Measurements from ENCODE around the gene SLC44A1.

DNA sequence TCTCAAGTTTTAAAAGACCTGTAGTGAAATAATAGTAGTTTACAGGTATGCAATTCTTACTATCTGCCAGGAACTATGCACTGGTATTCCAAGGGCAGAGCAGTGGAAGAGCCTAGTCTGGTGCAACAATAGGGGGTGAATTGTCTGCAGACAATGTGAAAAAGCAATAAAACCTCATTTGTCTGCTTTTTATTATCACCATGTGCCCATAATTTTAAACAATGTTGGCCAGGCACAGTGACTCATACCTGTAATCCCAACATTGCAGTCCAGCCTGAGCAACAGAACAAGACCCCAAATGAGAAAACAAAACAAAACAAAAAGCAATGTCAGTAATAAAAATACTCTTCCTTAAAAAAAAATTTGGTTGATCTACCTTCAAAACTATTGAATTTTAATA is 12.2 kb upstream of the SLC44A1 start:
- TF ChIP-seq, protein P1, sequence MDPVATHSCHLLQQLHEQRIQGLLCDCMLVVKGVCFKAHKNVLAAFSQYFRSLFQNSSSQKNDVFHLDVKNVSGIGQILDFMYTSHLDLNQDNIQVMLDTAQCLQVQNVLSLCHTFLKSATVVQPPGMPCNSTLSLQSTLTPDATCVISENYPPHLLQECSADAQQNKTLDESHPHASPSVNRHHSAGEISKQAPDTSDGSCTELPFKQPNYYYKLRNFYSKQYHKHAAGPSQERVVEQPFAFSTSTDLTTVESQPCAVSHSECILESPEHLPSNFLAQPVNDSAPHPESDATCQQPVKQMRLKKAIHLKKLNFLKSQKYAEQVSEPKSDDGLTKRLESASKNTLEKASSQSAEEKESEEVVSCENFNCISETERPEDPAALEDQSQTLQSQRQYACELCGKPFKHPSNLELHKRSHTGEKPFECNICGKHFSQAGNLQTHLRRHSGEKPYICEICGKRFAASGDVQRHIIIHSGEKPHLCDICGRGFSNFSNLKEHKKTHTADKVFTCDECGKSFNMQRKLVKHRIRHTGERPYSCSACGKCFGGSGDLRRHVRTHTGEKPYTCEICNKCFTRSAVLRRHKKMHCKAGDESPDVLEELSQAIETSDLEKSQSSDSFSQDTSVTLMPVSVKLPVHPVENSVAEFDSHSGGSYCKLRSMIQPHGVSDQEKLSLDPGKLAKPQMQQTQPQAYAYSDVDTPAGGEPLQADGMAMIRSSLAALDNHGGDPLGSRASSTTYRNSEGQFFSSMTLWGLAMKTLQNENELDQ (CRISPR knock-in tag; IDR thresholded peaks at IDR 0.05; ENCODE audit: borderline replicate concordance), result no peak
- TF ChIP-seq, protein P2, sequence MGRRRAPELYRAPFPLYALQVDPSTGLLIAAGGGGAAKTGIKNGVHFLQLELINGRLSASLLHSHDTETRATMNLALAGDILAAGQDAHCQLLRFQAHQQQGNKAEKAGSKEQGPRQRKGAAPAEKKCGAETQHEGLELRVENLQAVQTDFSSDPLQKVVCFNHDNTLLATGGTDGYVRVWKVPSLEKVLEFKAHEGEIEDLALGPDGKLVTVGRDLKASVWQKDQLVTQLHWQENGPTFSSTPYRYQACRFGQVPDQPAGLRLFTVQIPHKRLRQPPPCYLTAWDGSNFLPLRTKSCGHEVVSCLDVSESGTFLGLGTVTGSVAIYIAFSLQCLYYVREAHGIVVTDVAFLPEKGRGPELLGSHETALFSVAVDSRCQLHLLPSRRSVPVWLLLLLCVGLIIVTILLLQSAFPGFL (CRISPR knock-in tag; IDR thresholded peaks at IDR 0.05), result no peak
- TF ChIP-seq, protein P3, sequence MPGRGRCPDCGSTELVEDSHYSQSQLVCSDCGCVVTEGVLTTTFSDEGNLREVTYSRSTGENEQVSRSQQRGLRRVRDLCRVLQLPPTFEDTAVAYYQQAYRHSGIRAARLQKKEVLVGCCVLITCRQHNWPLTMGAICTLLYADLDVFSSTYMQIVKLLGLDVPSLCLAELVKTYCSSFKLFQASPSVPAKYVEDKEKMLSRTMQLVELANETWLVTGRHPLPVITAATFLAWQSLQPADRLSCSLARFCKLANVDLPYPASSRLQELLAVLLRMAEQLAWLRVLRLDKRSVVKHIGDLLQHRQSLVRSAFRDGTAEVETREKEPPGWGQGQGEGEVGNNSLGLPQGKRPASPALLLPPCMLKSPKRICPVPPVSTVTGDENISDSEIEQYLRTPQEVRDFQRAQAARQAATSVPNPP (CRISPR knock-in tag; IDR thresholded peaks at IDR 0.05), result no peak
- no peak for TF ChIP-seq ZNF629 (CRISPR knock-in tag; conservative IDR thresholded peaks at IDR 0.05)
- TF ChIP-seq, protein P4, sequence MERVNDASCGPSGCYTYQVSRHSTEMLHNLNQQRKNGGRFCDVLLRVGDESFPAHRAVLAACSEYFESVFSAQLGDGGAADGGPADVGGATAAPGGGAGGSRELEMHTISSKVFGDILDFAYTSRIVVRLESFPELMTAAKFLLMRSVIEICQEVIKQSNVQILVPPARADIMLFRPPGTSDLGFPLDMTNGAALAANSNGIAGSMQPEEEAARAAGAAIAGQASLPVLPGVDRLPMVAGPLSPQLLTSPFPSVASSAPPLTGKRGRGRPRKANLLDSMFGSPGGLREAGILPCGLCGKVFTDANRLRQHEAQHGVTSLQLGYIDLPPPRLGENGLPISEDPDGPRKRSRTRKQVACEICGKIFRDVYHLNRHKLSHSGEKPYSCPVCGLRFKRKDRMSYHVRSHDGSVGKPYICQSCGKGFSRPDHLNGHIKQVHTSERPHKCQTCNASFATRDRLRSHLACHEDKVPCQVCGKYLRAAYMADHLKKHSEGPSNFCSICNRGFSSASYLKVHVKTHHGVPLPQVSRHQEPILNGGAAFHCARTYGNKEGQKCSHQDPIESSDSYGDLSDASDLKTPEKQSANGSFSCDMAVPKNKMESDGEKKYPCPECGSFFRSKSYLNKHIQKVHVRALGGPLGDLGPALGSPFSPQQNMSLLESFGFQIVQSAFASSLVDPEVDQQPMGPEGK (CRISPR knock-in tag; IDR thresholded peaks at IDR 0.05), result no peak
